GM18951 (cell line): ENCODE data around the gene CNGB1.
"Not testable (repeated sequence)": the region's sequence is repeated elsewhere in the genome, so short reads cannot be mapped to it uniquely, and the experiment has no call there.

ENCODE experiments used
- POLR2A ChIP-seq: IDR thresholded peaks from 4 replicates; pipeline ENCODE4 v1.6.1; 2011; ENCODE audit warnings: mild to moderate bottlenecking; ENCODE audit not compliant: insufficient read length, insufficient read depth; ENCODE audit errors: extremely low read depth
- in situ Hi-C: fragments of 300-500 bp; cut with MboI; formaldehyde crosslinking; loops from one replicate; pipeline ENCODE4 v1.12.0; 2022; ENCODE audit warnings: low sequenced_read_pairs, mixed read lengths, inconsistent platforms; ENCODE audit not compliant: unreplicated experiment

Gene CNGB1

DNA sequence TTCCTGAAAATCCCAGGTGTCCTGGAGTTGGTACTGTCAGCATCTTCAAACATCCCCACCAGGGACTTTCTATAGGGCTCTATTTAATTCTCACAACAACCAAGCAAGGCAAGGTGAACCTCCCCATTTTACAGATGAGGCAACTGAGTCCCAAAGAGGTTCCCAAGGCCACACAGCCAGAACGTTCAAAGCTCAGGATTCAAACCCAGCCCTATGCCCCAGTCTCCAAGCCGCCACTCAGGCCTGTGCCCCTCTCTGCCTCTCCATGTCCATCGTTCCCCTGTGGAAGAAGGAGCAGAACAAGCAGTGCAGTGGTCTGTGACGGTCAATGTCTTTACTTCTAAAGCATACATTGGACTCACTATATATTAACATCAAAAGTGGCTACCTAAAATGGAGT is 23.4 kb upstream of the CNGB1 start:
- in situ Hi-C loops: no loop called here
- TF ChIP-seq POLR2A: no peak

DNA sequence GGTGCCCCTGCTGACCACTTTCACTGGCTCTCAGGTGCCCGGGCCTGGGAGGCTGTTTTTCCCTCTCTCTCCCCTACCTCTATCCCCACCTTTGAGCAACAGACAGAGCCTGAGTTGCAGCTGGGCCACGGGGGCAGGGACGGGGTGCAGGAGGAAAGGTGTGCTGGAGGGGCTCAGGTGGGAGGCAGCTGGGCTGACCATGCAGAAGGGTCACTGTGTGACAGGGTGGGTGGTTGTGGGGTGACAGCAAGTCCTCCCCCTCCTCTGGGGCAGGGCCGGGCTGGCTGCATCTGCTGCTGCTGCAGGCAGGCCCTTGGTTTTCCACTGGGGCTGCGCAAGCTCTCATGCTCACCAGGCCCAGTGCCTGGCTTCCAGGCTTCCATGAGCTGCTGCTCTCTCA is 23.0 kb upstream of the CNGB1 start:
- no peak for TF ChIP-seq POLR2A
- in situ Hi-C loops: no loop called here

DNA sequence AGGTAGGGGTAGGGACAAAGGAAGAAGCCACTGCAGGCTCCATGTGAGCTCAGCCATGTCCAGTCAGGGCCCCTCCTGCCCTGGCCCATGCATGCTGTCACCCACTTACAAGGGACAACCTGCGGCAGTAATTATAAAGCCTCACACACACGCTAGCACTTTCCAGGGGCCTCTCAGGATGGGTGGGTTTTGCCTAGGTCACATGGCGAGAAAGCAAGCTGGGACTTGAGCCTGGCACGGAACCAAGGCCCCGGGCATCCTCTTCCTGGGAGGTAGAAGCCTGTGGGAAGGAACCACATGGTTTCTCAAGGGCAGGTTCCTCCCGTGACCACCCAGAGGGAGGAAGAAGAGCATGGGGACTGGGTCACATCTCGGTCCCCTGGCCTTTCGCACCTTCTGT is 22.5 kb upstream of the CNGB1 start:
- no peak for TF ChIP-seq POLR2A
- in situ Hi-C loops: no loop called here

DNA sequence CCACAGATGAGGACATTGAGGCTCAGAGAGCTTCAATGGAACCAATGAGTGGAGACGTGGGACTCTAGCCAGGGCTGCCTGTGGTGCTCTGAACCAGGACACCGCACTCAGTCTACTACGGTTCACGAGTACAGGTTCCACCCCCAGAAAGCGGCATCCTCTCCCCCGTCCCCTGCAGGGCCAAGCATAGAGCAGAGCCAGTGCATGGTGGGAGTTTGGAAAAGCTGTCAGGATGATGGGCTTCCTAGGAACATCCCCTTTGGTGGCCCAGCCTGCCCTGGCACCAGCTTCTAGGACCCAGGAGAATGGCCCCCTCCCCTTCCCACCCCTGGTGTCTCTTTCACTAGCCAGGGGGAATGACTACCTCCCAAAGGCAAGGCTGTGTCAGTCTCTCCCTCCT is 21.2 kb upstream of the CNGB1 start:
- in situ Hi-C loops: no loop called here
- TF ChIP-seq POLR2A: no peak

DNA sequence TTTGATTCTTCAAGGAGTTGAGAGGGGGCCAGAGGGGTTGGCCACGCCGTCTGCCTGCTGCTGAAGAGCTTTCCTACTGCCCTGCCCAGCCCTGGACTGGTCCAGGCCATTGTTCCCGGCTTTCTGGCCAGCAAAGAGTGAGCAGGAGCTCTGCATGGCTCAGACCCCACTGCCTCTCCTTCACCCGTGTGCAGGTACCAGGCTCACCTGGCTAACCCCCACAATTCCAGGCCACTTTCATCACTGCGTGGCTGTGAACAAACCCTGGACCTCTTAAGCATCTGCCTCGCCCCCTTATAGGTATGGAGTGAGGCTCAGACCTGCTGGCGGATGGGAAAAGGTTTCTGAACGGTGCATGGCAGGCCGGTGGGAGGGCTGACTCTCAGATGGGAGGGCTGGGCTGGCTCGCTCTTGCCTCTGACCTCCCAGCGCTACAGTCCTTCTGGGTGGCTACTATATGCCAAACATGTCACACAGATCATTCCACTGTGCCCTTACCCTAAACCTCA is 20.7 kb upstream of the CNGB1 start:
- no peak for TF ChIP-seq POLR2A
- in situ Hi-C loops: no loop called here

DNA sequence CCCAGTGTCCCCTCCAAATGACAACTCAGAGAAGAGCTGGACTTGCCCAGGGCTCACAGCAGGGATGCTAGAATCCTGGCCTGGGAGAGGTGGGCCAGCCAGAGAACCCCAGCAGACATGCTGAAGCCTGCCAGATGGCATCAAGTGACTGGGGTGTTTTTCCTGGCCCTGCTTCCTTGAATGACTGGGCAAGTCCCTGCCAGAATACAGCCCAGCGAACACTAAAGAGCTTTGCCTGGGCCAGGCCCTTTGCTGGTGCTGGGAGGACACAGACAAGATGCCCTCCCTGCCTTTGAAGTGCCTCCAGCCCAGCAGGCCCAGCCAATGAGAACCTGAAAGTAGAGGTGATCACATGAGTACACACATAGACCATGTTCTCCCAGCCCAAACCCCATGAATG is 18.0 kb upstream of the CNGB1 start:
- in situ Hi-C loops: no loop called here
- no peak for TF ChIP-seq POLR2A

DNA sequence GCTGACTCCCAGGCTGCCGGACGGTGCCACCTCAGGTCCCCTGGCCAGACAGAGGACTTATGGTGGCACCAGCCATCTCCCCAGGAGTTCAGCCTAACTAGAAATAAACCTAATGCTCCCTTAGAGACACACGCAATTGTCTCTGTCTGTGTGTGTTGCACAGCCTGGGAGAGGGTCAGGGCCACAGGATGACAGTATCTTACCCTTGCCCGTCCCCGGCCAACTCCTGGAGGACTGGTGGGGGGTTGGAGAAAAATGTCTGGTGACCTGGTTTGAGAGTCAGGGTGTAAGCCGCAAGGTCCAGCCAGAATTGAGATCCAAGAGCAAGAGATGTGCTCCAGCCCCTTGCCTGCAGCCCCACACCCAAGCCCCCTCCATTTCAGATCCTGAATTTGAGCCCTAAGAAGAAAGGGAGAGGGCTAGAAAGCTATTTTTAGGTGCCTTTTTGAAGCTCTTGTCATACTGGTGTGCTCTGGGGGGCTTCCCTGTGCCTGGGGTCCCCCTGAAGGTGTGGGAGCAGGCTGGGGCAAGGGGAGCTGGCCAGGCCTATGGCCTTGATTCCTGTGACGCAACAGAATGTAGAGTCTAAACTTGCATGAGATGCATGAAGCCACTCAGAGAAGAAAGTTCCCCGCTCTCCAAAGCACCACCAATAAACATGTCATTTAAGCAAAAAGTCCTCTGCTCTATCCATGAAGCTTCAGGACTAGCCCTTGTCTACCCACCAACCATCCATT is 16.7 kb upstream of the CNGB1 start:
- in situ Hi-C loops: no loop called here
- no peak for TF ChIP-seq POLR2A

DNA sequence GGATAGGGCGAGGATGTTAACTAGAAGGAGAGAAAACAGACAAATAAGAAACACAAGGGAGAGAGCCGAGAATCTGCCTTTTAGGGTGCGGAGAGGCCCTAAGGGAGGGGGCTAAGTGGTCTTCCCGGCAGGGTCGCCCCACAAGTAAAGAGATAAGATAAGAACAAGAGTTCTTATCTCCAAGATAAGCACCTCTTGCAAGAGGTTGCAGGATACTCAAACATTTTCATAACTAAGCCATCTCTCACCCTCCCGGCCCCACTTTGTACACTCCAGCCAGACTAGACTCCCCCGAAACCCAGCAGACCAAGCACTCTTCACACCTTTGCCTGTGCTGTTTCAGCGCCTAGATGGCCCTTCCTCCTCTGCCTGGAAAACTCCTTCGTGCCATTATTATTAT is 15.3 kb upstream of the CNGB1 start:
- no peak for TF ChIP-seq POLR2A
- in situ Hi-C loops: no loop called here

DNA sequence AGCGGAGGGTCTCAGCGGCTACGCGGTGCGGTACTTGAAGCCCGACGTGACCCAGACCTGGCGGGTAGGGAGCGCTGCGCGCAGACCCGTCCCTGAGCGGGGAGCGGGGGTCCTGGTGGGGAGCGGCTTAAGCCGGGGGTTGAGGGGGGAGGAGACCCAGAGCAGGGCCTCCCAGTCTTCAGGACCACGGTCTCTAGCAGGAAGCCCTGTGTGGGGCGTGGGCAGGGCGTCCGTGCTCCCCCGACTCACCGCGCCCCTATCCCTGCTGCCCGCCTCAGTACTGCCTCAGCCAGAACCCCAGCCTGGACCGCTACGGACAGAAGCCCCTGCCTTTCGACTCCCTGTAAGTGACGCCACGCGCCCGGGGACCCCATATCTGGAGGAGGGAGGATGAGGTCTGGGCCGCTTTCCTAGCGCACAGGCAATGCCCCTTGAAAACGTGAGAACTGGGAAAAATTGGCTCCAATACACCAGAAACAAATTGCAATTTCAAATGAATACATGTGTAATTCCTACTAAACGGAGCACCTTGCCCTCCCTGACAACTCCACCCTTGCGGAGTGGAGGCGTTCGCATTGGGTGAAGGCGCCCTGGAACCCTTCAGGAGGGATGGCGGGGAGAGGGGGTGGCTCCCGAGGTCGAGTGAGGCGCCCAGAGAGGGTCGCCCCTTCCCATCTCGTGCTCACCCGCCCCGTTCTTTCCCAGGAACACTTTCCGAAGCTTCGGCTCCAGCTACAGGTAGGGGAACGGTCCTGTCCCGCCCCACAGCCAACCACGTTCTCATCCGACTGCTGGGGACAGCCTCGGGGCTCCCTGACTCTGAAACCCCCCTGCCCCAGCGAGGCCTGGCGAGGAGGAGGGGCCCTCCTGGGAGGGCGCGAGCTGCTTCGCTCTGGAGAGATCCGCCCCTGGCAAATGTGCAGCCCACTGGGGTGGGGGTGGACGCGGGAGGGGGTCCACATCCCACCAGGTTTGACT is 14.6 kb upstream of the CNGB1 start:
- no peak for TF ChIP-seq POLR2A
- in situ Hi-C loops: no loop called here

DNA sequence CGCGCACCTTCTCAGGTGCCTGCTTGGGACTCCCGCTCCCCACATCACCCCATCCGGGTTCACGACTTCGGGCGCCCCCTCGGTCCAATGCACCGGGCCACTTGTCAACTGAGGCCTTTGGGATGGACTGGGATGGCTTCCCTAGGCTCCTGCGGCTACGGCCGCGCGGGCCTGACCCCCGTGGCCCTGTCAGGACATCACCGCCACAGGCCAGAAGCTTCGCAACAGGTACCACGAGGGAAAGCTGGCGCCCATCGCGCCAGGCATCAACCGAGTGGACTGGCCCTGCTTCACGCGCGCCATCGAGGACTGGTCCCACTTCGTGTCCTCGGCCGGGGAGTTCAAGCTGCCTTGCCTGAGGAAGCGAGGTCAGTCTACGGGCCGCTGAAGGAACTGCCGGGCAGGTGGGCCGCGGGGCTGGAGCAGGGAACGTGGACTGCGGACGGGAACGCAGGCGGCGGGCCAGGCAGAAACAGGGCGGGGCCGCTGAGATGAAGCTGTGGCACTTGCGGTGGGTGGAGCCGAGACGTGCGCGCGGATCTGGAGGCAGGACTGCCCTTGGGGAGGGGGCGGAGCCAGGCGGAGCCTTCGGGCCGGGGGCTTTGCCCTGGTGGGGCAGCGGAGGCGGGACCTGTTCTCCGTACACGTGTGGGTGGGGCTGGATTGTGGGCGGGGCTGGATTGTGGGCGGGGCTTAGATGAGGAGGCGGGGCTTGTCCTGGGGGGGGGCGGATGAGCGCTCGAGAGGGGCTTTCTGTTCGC is 13.7 kb upstream of the CNGB1 start:
- in situ Hi-C loops: no loop called here
- TF ChIP-seq POLR2A: no peak

DNA sequence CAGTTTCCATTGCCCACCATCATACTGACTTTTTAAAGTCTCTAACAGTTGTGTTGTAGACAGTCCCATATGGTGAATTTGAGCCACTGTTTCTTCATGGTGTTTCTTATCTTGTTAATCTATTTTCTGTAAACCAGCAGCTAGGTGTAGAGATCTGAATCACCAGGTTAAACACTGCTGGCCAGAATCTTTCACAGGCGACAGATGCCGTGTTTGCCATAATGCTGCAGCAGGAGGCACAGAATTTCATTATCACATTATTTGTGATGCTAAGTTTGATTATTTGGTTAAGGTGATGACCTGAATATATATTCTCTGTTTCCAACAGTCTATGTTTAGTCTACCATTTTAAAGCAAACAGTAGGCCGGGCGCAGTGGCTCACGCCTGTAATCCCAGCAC is 11.5 kb upstream of the CNGB1 start:
- no peak for TF ChIP-seq POLR2A

DNA sequence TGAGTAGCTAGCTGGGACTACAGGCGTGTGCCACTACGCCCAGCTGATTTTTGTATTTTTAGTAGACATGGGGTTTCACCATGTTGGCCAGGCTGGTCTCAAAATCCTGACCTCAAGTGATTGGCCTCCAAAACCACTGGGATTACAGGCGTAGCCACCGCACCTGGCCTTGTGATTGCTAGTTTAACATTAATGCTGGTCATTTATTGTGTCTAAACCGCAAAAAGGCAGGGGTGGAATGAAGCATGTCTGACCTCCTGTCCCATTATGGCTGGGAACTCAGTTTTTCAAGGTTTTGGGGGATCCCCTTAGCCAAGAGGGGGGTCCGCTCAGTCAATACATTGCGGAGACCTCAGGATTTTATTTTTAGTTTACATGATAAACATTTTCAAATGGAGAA is 10.7 kb upstream of the CNGB1 start:
- in situ Hi-C loops: no loop called here
- no peak for TF ChIP-seq POLR2A

More for the DNA sequence above, 11.5 kb upstream of the CNGB1 start:
- in situ Hi-C loops: no loop called here

DNA sequence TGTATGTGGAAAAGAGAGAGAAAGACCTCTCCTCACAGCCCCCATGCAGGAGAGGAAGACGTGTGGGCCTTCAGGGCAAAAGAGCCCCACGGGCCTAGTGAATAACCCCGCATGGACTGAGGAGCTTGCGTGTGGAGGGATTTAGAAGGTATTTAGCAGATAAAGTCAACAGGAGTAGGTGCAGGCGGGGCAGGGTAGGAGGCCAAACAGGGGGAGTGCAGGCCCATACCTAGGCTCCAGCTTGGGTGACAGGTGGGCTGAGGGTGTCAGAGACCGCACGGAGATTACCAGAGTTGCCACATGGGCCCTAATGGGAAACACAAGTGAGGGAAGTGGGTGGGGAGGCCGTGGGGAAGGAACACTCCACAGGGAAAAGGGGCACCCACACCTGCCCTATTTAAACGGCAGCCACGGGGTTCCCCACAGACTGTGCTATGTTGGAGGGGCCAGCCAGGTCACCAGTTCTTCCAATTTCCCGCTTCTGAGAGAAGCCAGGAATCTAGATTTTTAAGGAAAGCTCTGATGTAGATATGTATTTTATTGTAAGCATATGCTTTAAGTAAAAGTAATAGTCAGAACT is 8.2 kb upstream of the CNGB1 start:
- in situ Hi-C loops: no loop called here

DNA sequence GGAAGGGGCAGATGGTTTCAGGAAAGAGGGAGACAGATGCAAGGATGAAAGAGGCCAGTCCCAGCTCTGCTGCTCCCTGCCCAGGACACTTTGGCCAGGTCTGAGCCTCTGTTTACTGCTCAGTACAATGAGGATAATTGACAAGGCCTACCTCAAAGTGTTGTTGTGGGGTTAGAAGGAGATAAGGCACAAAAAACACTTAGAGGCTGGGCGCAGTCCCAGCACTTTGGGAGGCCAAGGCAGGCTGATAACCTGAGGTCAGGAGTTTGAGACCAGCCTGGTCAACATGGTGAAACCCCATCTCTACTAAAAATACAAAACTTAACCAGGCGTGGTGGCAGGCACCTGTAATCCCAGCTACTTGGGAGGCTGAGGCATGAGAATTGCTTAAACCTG is 7.1 kb upstream of the CNGB1 start:
- in situ Hi-C loops: not testable (repeated sequence)

More for the DNA sequence above, 8.2 kb upstream of the CNGB1 start:
- no peak for TF ChIP-seq POLR2A
